ENCODE results near the gene GUCA2A.

GUCA2A gene

GRCh38 chr1:42153624-42154023, 10.9 kb downstream of the GUCA2A start:
- no peak for DNase-seq

- no peak for DNase-seq
These were observed 11.5 kb downstream of the GUCA2A start, which contains the start of gene GUCA2B for GRCh38 chr1:42152907-42153600. Gene GUCA2B, plus strand, starts transcription at chr1:42153410. Its CDS starts 41 bp downstream, at chr1:42153451.

GRCh38 chr1:42152119-42152518, 12.4 kb downstream of the GUCA2A start:
- DNase-seq: no peak

- no peak for DNase-seq
These were observed 13.9 kb downstream of the GUCA2A start for GRCh38 chr1:42150651-42151050.

- no peak for DNase-seq
These were observed 16.4 kb downstream of the GUCA2A start for GRCh38 chr1:42148166-42148565.

- DNase-seq: peak; percentile 81
These were observed 17.8 kb downstream of the GUCA2A start for GRCh38 chr1:42146626-42147320.

GRCh38 chr1:42145764-42146625, 18.6 kb downstream of the GUCA2A start:
- no peak for DNase-seq

- DNase-seq: no peak
These were observed 19.2 kb downstream of the GUCA2A start for GRCh38 chr1:42145389-42145716.

- no peak for DNase-seq
These were observed 19.7 kb downstream of the GUCA2A start for GRCh38 chr1:42144711-42145388.

- no peak for DNase-seq
These were observed 20.4 kb downstream of the GUCA2A start for GRCh38 chr1:42143896-42144710.

- peak; percentile 53 for DNase-seq
These were observed 21.5 kb downstream of the GUCA2A start for GRCh38 chr1:42142894-42143675.

- no peak for DNase-seq
These were observed 22.6 kb downstream of the GUCA2A start for GRCh38 chr1:42141978-42142377.

GRCh38 chr1:42140191-42140590, 24.4 kb downstream of the GUCA2A start:
- DNase-seq: no peak

GRCh38 chr1:42139444-42139843, 25.1 kb downstream of the GUCA2A start:
- DNase-seq: no peak

- DNase-seq: no peak
These were observed 26.0 kb downstream of the GUCA2A start for GRCh38 chr1:42138586-42138985.

- peak; percentile 2 for DNase-seq
These were observed 26.8 kb downstream of the GUCA2A start for GRCh38 chr1:42137766-42138165.

GRCh38 chr1:42136466-42136865, 28.1 kb downstream of the GUCA2A start:
- DNase-seq: no peak

- no peak for DNase-seq
These were observed 29.1 kb downstream of the GUCA2A start for GRCh38 chr1:42135426-42135825.

- DNase-seq: no peak
These were observed 30.6 kb downstream of the GUCA2A start for GRCh38 chr1:42133809-42134526.

GRCh38 chr1:42133390-42133789, 31.2 kb downstream of the GUCA2A start:
- DNase-seq: no peak

Data from NCI-H345 (cell line).